GM19372 (cell line): ENCODE measurements around the gene MYT1.

Experiments
- ATAC-seq: cut with Tn5 transposase; IDR thresholded peaks from one replicate; pipeline ENCODE4 v1.9.1; 2021; ENCODE audit warnings: mild to moderate bottlenecking, low read depth, moderate library complexity; ENCODE audit not compliant: unreplicated experiment

Gene MYT1

GRCh38 chr20:64153861-64154589 lies 10.2 kb upstream of the MYT1 start:
- no peak for ATAC-seq

- no peak for ATAC-seq
These were observed 9.5 kb upstream of the MYT1 start for GRCh38 chr20:64154590-64155257.

GRCh38 chr20:64155258-64156135 lies 8.8 kb upstream of the MYT1 start:
- ATAC-seq, result no peak

DNA sequence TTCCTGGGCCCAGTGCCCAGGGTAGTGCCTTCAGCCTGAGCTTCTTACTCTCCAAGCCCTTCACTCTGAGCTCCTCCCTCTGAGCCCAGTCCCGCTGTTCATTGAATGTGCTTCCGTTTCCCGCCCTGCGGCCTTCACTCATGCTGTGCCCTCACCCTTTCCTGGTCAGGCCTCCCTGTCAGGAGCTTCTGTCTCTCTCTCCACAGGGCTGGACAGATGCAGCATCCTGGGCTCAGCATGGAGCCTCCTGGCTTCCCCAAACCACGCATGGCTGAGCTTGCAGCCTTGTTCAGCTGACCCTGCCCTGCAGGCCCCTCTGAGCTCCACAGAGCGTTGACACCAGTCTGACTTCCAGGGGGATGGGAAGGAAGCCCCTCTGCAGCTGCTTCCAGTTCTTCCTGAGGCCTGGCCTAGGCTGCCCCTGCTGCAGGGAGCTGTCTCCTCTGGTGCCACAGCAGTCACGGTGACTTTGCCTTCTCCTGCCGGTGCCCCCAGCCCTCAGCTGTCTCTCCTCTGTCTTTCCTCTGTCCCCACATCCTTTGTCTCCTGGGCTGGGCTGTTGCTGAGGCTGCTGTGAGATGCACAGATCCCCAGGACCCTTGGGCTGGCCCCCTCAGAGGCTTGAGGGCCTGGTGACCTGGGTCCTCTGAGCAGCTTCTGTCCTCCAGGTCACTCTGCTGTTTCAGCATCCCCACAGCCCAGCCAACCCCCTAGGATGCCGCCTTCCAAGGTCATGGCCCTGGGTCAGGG lies 7.9 kb upstream of the MYT1 start:
- no peak for ATAC-seq

- no peak for ATAC-seq
These were observed 7.1 kb upstream of the MYT1 start for GRCh38 chr20:64156886-64157875.

GRCh38 chr20:64157878-64158277 lies 6.4 kb upstream of the MYT1 start:
- no peak for ATAC-seq

DNA sequence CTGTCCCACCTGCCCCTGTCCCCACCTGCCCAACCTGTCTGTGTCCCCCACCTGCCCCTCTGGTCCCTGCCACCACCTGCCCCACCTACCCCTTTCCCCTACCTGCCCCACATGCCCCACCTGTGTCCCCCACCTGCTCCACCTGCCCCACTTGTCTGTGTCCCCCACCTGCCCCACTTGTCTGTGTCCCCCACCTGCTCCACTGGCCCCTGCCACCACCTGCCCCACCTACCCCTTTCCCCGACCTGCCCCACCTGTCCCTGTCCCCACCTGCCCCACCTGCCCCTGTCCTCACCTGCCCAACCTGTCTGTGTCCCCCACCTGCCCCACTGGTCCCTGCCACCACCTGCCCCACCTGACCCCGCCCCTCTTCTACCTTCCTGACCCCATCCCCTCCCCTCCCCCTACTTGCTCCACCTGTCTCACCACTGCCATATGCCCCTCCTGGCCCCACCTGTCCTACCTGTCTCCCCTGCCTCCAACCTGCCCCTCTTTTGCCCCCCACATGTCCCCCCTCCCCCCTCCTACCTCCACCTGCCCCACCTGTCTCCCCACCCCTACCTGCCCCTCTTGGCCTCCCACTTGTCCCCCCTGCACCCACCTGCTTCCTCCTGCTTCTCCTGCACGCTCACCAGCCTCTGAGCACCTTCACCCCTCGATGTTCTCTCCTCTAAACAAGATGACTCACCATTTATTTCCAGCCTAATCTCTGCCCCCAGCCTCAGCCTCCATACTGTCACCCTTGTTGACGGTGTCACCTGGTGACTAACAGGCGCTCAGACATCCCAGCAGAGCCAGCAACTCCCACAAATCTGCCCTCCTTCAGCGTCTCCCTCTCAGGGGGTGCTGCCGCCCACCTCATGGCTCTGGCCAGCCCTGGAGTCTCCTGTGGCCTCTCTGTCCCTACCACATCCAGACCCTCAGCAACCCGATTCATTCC lies 5.6 kb upstream of the MYT1 start:
- no peak for ATAC-seq

DNA sequence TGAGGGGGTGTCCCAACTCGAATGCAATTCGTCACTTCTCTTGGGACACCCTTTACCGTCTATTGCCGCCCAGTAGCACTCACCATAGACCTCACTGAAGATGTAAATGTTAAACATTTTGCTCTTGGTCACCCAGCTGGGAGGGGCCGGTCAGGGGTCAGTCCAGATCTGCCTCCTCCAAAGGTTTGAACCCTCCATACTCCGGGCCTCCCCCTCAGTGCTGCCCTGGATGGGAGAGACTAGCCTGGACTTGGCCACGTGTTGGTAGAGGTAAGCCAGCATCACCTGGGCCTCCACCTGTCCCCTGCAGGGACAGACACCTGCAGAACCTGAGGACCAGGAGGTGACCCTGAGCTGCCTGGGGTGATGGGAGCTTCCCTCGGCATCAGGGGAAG lies 5.0 kb upstream of the MYT1 start:
- no peak for ATAC-seq

GRCh38 chr20:64159711-64160110 lies 4.5 kb upstream of the MYT1 start:
- ATAC-seq, result no peak

- ATAC-seq, result no peak
These were observed 4.1 kb upstream of the MYT1 start for GRCh38 chr20:64160118-64160517.

GRCh38 chr20:64160526-64161355 lies 3.5 kb upstream of the MYT1 start:
- no peak for ATAC-seq

DNA sequence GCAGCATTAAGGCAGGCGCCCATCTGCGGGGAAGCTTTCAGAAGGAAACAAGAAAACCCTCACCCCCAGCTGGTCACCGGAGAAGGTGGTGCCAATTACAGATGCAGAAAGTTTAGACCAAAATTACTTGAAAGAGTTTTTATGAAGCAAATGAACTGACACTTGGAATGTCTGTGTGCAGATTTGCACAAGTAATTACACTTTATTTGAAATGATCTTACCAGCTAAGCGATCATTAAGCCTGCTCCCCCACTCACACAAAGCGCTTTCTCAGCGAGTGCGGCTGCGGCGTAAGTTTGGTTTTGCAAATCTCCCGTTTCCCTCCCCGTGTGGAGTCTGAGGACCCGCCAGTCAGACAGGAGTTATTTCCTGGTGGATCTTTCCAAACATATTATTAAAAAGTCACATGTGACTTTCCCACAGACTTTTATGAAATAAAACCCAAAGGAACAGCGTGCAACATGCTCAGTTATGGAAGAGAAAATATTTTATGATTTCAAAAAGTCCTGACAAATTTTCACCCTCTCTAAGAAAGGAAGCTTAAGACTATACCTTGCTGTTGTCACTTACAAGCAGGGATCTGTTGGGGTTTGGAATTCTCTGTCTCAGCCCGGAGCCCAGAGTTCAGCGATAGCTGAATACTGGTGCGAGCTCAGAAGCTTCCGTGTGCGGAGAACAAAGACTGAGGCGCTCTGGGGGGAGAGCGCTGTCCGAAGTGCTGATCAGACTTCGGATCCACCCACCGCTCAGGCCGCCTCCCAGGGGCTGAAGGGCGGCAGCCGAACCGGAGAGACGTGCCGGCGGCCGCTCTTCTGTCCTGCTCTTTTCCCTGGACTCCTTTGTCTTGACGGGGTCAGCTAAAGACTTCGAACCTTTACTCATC lies 2.7 kb upstream of the MYT1 start:
- ATAC-seq, result no peak

DNA sequence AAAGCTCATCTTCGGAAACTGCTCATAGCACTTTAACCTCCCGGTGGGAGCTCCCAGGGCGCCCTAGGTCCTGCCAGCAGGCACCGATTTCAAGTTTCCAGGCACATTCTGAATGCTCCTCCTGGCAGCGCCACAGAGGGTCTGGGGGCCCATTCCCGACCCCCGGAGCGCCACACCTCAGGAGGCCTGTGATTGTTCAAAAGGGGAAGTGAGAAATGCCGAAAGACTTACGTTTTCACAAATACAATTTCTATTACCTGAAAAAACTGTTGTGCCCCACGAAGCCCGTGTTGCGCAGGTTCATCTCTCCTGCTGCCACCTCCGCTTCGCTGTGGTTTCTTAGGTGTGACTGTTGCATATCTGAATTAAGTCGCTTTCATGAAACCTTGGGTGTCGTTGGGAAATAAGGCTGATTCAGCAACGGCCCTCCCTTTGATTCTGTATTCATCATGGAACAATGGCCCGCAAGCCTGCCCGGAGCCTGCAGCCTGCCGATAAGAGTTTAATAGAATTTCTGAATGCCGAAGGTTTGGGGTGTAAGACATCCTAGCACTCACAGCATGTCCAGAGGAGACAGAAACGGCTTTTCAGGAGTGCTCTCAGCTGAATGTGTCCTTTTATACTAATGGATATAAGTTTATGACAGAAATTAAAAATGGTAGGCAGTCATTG lies 1.9 kb upstream of the MYT1 start:
- ATAC-seq, result no peak

DNA sequence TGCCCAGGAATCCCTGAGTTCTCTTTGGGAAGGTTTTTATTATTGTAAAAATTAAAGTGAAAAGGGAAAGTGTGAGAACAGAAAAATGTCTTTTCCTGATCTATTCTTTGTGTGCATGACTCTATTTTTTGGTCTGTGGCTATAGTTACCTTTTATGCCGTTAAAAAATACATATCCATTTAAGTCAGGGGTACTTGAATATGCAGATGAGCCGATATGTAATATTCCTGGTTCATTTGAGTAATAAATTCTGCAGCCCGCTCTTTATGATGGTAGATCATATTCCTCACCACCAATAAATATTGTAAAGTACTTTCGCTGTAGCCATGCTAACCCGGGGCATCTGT lies 503 bp upstream of the MYT1 start:
- no peak for ATAC-seq

DNA sequence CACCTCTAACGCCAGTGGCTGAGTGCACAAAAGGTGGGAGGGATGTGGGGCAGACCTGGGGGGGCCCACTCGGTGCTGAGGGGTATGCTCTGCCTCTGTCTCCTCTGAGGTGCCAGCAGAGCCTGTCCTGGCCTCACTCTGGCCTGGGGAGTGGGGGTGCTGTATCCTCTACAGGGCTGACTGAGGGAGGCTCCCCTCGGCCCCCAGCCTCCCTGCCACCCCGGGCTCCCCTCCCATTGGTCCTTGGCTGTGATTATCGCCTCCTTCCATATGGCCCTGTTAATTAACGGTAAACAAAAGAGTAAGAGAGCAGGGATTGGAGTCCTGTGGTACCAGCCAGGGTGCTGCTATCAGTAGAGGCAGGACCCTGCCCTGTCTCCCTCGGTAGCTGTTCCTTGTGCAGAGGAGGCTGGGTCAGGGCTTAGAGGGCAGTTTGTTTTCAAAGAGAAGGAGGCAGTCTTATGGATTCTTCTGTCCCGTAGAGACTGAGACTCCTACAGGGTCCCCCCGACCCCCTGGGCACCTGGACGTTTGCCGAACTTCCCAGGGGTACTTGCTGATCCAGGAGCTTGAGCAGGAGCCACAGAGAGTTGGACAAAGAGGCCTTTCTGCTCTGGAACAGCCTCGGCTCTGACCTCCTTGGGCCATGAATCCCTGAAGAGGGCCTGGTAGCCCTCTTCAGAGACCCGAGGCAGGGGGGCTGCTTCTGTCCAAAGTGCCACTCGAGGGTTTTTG lies 1.8 kb downstream of the MYT1 start:
- ATAC-seq, result no peak
